NB4 (cell line): Measurements from ENCODE around the gene PTPRK.

ENCODE experiments used
- CTCF ChIP-seq: IDR thresholded peaks from one replicate; pipeline ENCODE4 v1.5.1; 2012; ENCODE audit warnings: low read depth, low read length
- MYC ChIP-seq: IDR thresholded peaks from 2 replicates; pipeline ENCODE4 v1.6.1; 2011; ENCODE audit warnings: low read depth, low read length
- POLR2A ChIP-seq: IDR thresholded peaks from 2 replicates; pipeline ENCODE4 v1.6.1; 2011; ENCODE audit warnings: mild to moderate bottlenecking; ENCODE audit not compliant: insufficient read length; ENCODE audit errors: extremely low read depth

DNA sequence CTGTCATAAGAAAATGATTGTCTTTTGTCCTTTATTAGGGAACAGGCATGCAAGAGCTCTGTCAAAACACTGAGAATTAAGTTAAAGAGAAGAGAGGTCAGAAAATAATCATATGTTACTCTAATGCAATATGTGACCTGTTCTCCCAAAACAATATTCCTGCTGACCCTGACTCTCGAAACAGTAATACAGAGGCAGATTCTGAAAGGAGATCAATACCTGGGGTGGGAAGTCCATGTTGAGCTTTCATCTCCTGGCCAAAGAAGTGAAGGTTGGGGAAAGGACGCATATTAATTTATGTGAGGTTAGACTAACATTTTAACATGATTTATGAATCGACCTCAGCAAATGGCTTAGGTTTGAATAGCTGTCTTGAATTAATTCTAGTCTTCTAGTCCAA, 243.0 kb downstream of the PTPRK start:
- no peak for TF ChIP-seq CTCF
- no peak for TF ChIP-seq POLR2A
- no peak for TF ChIP-seq MYC
